ENCODE measurements around the gene DUSP6. TPM values are rescaled to one million over a fixed set of nuclear protein-coding genes. Genes with fewer than 3 reads are reported as not detected.

The DUSP6 gene
- total and polyA plus RNA-seq, 2 of the 8 experiments (the other 6 are each of a cell fraction or from before 2014, with no cell fraction given): 99.3 to 179 TPM

DNA sequence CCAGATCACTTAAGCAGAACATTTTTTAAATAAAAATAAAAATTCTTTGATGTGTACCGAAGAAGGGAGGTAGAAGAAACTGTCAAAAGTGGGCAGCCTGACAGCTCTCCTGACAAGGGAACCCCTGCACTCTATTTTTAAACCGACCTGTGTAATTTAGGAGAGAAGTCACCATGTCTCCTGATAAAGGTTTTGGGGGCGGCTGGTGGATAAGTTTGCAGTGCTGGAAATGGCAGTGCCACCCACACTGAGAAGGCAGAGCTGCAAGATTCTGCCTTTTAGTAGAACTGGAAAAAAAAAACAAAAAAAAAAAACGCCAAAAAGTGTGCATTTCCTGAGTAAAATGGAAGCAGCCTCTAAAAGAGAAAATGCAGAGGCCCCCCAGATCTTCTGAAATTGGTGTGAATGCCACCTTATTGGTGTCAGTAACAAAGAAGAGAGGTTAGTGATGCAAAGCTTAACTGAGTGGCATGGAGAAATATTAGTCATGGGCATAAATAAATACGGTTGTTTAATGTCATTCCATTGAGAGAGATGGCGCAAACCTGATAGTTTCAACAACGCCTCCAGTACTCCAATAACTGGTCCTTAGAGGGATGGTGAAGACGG lies 24.7 kb downstream of the DUSP6 start:
- H2BK15ac ChIP-seq (ENCODE audit: low read length): no peak overlapping the region
- H3K18ac ChIP-seq (ENCODE audit: extremely low read depth, low read length): no peak overlapping the region
- H2BK12ac ChIP-seq (ENCODE audit: low read depth, low read length): no peak overlapping the region
- H3K79me1 ChIP-seq (ENCODE audit: low read depth, low read length): no peaks in the 10 kb centered on the region
- no peak overlapping the region for H4K8ac ChIP-seq (ENCODE audit: extremely low read depth, insufficient read depth, low read length)
- H2BK120ac ChIP-seq (replicated peaks; ENCODE audit: low read depth, low read length): no peak overlapping the region
- no peak overlapping the region for H3K4me2 ChIP-seq (ENCODE audit: insufficient read depth in 1 of 2, low read depth in 2 of 2, low read length in 2 of 2)
- POLR2A ChIA-PET (ENCODE audit: partially characterized antibody): no interaction called here
- no peak overlapping the region for H2AFZ ChIP-seq (ENCODE audit: low read length)
- DNase-seq (ENCODE audit: low read depth in 1 of 2, low spot score in 2 of 2) (no peak), FAIRE-seq (no peak)
- CTCF ChIA-PET (ENCODE audit: partially characterized antibody): interaction anchor here (0.6 to 1.2 kb wide), 4 partner anchors 13 to 227 kb away, joined by 3 to 4 read pairs (median 3); no protein-coding TSS in a partner anchor
- H3K4me1 ChIP-seq (replicated peaks in 1 of 4; ENCODE audit: control insufficient read depth in 3 of 4, insufficient read depth in 4 of 4, low read length in 3 of 4): peaks cover 0 to 4% (median under 1%) of the 10 kb centered on the region in 4 experiments; a peak in 2 of 7 replicates
- H3K23me2 ChIP-seq (ENCODE audit: low read depth, low read length): no peaks in the 10 kb centered on the region; the same call in 1 of the 2 replicates
- H3K79me2 ChIP-seq (ENCODE audit: control insufficient read depth in 1 of 2, insufficient read depth in 2 of 2, low read length in 2 of 2): no peaks in the 10 kb centered on the region
- H2BK5ac ChIP-seq (ENCODE audit: low read depth, low read length): no peak overlapping the region
- no peak overlapping the region for H4K91ac ChIP-seq (replicated peaks; ENCODE audit: insufficient read length, low read length)
- no peaks in the 10 kb centered on the region for H3K27me3 ChIP-seq (replicated peaks in 1 of 4; ENCODE audit: control insufficient read depth in 3 of 4, extremely low read depth in 1 of 4, insufficient read depth in 3 of 4, low read length in 3 of 4)
- H3K27ac ChIP-seq (ENCODE audit: low read depth, low read length): no peak overlapping the region
- WGBS, 2 experiments (ENCODE audit: extremely low coverage in 1 of 2, insufficient coverage in 1 of 2, insufficient read length in 1 of 2, insufficient replicate concordance in 2 of 2, low coverage in 1 of 2, low lambda C conversion rate in 2 of 2, missing lambda C conversion rate in 1 of 2): 88% methylated on average over 8 of the region's 8 CpGs; no CpG with 5 or more reads in 1 of the 2 experiments
- no peak overlapping the region for H4K5ac ChIP-seq (ENCODE audit: insufficient read length, low read depth, low read length)
- no peak overlapping the region for H3K9ac ChIP-seq (replicated peaks in 1 of 4; ENCODE audit: extremely low read depth in 1 of 4, low read depth in 3 of 4, low read length in 3 of 4)
- H3K4me3 ChIP-seq (ENCODE audit: extremely low read depth in 1 of 4, insufficient read depth in 2 of 4, low read depth in 3 of 4, low read length in 4 of 4): no peak overlapping the region
- no peak overlapping the region for H3K14ac ChIP-seq (ENCODE audit: insufficient read length)
- no peak overlapping the region for H3K4ac ChIP-seq (replicated peaks; ENCODE audit: insufficient read length, low read depth, low read length)
- H3K9me3 ChIP-seq (ENCODE audit: insufficient read depth in 2 of 2, low read depth in 1 of 2, low read length in 1 of 2): no peaks in the 10 kb centered on the region
- H3K56ac ChIP-seq (replicated peaks; ENCODE audit: insufficient read length, low read depth, low read length): no peak overlapping the region
- no peak overlapping the region for H3K23ac ChIP-seq (ENCODE audit: insufficient read length)
- H2AK5ac ChIP-seq (ENCODE audit: low read depth, low read length): no peak overlapping the region
- no peaks in the 10 kb centered on the region for H4K20me1 ChIP-seq (replicated peaks in 1 of 2; ENCODE audit: control insufficient read depth in 1 of 2, insufficient read depth in 2 of 2, low read length in 2 of 2)
- H2BK20ac ChIP-seq (ENCODE audit: low read length): no peak overlapping the region
- TF ChIP-seq RAD21 (IDR thresholded peaks at IDR 0.05 in 1 of 2, conservative IDR thresholded peaks at IDR 0.05 in 1 of 2; ENCODE audit: low read depth in 2 of 2, low read length in 2 of 2): no peak
- no peak for TF ChIP-seq EP300 (IDR thresholded peaks at IDR 0.05; ENCODE audit: borderline replicate concordance in 1 of 2, low read depth in 2 of 2, low read length in 2 of 2)
- TF ChIP-seq SIRT6 (IDR thresholded peaks at IDR 0.05; ENCODE audit: low read length): no peak
- H3K36me3 ChIP-seq (ENCODE audit: control insufficient read depth in 2 of 4, insufficient read depth in 4 of 4, low read length in 3 of 4): no peaks in the 10 kb centered on the region
